ENCODE results near the gene SLC2A5.

- TF ChIP-seq CTCF (IDR thresholded peaks at IDR 0.05): no peak
- no peak for TF ChIP-seq POLR2A (IDR thresholded peaks at IDR 0.05)
Observed at GRCh38 chr1:9086796-9087195, 17.4 kb upstream of the SLC2A5 start.
